ENCODE results near the gene PCMTD2.
"Not testable (repeated sequence)": the region's sequence is repeated elsewhere in the genome, so short reads cannot be mapped to it uniquely, and the experiment has no call there.

GRCh38 chr20:64315381-64315780 lies 59.8 kb downstream of the PCMTD2 start:
- not testable (repeated sequence) for TF ChIP-seq POLR2A (IDR thresholded peaks at IDR 0.05; ENCODE audit: control extremely low read depth in 1 of 2, low read depth in 2 of 2, low read length in 2 of 2); CTCF (IDR thresholded peaks at IDR 0.05; ENCODE audit: control extremely low read depth in 1 of 3, insufficient read depth in 1 of 3, low read depth in 1 of 3, low read length in 3 of 3); TCF12 (IDR thresholded peaks at IDR 0.05; ENCODE audit: low read depth, low read length); TAF1 (IDR thresholded peaks at IDR 0.05; ENCODE audit: low read depth, low read length); POLR2AphosphoS5 (IDR thresholded peaks at IDR 0.05; ENCODE audit: low read depth, low read length)
